ENCODE measurements around the gene UBE2G1.
"Not testable (repeated sequence)": the region's sequence is repeated elsewhere in the genome, so short reads cannot be mapped to it uniquely, and the experiment has no call there.

The UBE2G1 gene

GRCh38 chr17:4305224-4305623, 61.3 kb downstream of the UBE2G1 start:
- DNase-seq (ENCODE audit: low read depth, low spot score): no peak

- DNase-seq (ENCODE audit: low read depth, low spot score): peak; percentile 35
Measured at GRCh38 chr17:4304417-4305027, 62.0 kb downstream of the UBE2G1 start.

- no peak for DNase-seq (ENCODE audit: low read depth, low spot score)
Measured at GRCh38 chr17:4301066-4301465, 65.4 kb downstream of the UBE2G1 start.

- no peak for DNase-seq (ENCODE audit: low read depth, low spot score)
Measured at GRCh38 chr17:4297351-4297750, 69.1 kb downstream of the UBE2G1 start.

GRCh38 chr17:4295686-4296085, 70.8 kb downstream of the UBE2G1 start:
- no peak for DNase-seq (ENCODE audit: low read depth, low spot score)

- no peak for DNase-seq (ENCODE audit: low read depth, low spot score)
Measured at GRCh38 chr17:4293572-4293971, 72.9 kb downstream of the UBE2G1 start.

GRCh38 chr17:4287710-4288109, 78.8 kb downstream of the UBE2G1 start:
- DNase-seq (ENCODE audit: low read depth, low spot score): no peak

- DNase-seq (ENCODE audit: low read depth, low spot score): no peak
Measured at GRCh38 chr17:4276514-4276913, 90.0 kb downstream of the UBE2G1 start.

GRCh38 chr17:4272972-4273368, 93.5 kb downstream of the UBE2G1 start:
- no peak for DNase-seq (ENCODE audit: low read depth, low spot score)

GRCh38 chr17:4272213-4272971, 94.1 kb downstream of the UBE2G1 start:
- no peak for DNase-seq (ENCODE audit: low read depth, low spot score)

- no peak for DNase-seq (ENCODE audit: low read depth, low spot score)
Measured at GRCh38 chr17:4270736-4271135, 95.7 kb downstream of the UBE2G1 start.

GRCh38 chr17:4269915-4270314, 96.6 kb downstream of the UBE2G1 start:
- DNase-seq (ENCODE audit: low read depth, low spot score): no peak

- DNase-seq (ENCODE audit: low read depth, low spot score): no peak
Measured at GRCh38 chr17:4267402-4267801, 99.1 kb downstream of the UBE2G1 start.

- DNase-seq (ENCODE audit: low read depth, low spot score): no peak
Measured at GRCh38 chr17:4266550-4266949, 99.9 kb downstream of the UBE2G1 start.

- peak; percentile 94 for DNase-seq (ENCODE audit: low read depth, low spot score)
Measured at GRCh38 chr17:4263282-4264215, 102.9 kb downstream of the UBE2G1 start, which contains the start of gene ANKFY1. Gene ANKFY1 (minus strand): TSS chr17:4263979. CDS start chr17:4263941, 38 bp downstream.

- no peak for DNase-seq (ENCODE audit: low read depth, low spot score)
Measured at GRCh38 chr17:4262703-4263102, 103.8 kb downstream of the UBE2G1 start.

- no peak for DNase-seq (ENCODE audit: low read depth, low spot score)
Measured at GRCh38 chr17:4261452-4261851, 105.0 kb downstream of the UBE2G1 start.

GRCh38 chr17:4258867-4259266, 107.6 kb downstream of the UBE2G1 start:
- no peak for DNase-seq (ENCODE audit: low read depth, low spot score)

GRCh38 chr17:4256952-4257351, 109.5 kb downstream of the UBE2G1 start:
- DNase-seq (ENCODE audit: low read depth, low spot score): no peak

GRCh38 chr17:4255271-4255670, 111.2 kb downstream of the UBE2G1 start:
- not testable (repeated sequence) for DNase-seq (ENCODE audit: low read depth, low spot score)

- no peak for DNase-seq (ENCODE audit: low read depth, low spot score)
Measured at GRCh38 chr17:4250887-4251286, 115.6 kb downstream of the UBE2G1 start.

- DNase-seq (ENCODE audit: low read depth, low spot score): no peak
Measured at GRCh38 chr17:4249452-4250029, 116.9 kb downstream of the UBE2G1 start.

Measured in activated CD4-positive, CD25-positive, alpha-beta regulatory T cell treated with anti-CD3 and anti-CD28 coated beads, Interleukin-2, amount 50 U/mL, for 16 hours (primary cell).